GM19025 (cell line): ENCODE results near the gene MPIG6B.
"Not testable (repeated sequence)": the region's sequence is repeated elsewhere in the genome, so short reads cannot be mapped to it uniquely, and the experiment has no call there.

ENCODE experiments used
- ATAC-seq: cut with Tn5 transposase; IDR thresholded peaks from one replicate; pipeline ENCODE4 v1.9.1; 2021; ENCODE audit warnings: mild to moderate bottlenecking, low read depth, moderate library complexity; ENCODE audit not compliant: unreplicated experiment

Gene MPIG6B

GRCh38 chr6:31697555-31697954 is 25.6 kb upstream of the MPIG6B start:
- ATAC-seq, result no peak

GRCh38 chr6:31700740-31701401 is 22.3 kb upstream of the MPIG6B start:
- no peak for ATAC-seq

- no peak for ATAC-seq
Observed at GRCh38 chr6:31701666-31702404, 21.3 kb upstream of the MPIG6B start.

- no peak for ATAC-seq
Observed at GRCh38 chr6:31702405-31702818, 20.8 kb upstream of the MPIG6B start.

- ATAC-seq, result peak; percentile 92
Observed at GRCh38 chr6:31702819-31703716, 20.1 kb upstream of the MPIG6B start, which contains the start of gene ABHD16A. ABHD16A (minus strand) TSS chr6:31703324; CDS start chr6:31703281, 43 bp downstream.

GRCh38 chr6:31705931-31706330 is 17.2 kb upstream of the MPIG6B start:
- no peak for ATAC-seq

GRCh38 chr6:31706599-31706998 is 16.6 kb upstream of the MPIG6B start, which contains the start of gene LY6G6F:
LY6G6F (plus strand) TSS chr6:31706866; CDS start chr6:31706907, 41 bp downstream.
- ATAC-seq, result no peak

- no peak for ATAC-seq
Observed at GRCh38 chr6:31707701-31708100, 15.5 kb upstream of the MPIG6B start.

GRCh38 chr6:31708224-31708623 is 14.9 kb upstream of the MPIG6B start:
- no peak for ATAC-seq

GRCh38 chr6:31709157-31709556 is 14.0 kb upstream of the MPIG6B start:
- not testable (repeated sequence) for ATAC-seq

GRCh38 chr6:31710523-31711219 is 12.5 kb upstream of the MPIG6B start:
- no peak for ATAC-seq

GRCh38 chr6:31711233-31711632 is 11.9 kb upstream of the MPIG6B start:
- ATAC-seq, result no peak

GRCh38 chr6:31712296-31712695 is 10.9 kb upstream of the MPIG6B start:
- ATAC-seq, result no peak

- ATAC-seq, result no peak
Observed at GRCh38 chr6:31713465-31713864, 9.7 kb upstream of the MPIG6B start.

- no peak for ATAC-seq
Observed at GRCh38 chr6:31713991-31714684, 9.0 kb upstream of the MPIG6B start.

- no peak for ATAC-seq
Observed at GRCh38 chr6:31715022-31715958, 7.9 kb upstream of the MPIG6B start, which contains the start of gene LY6G6D. LY6G6D (plus strand) TSS chr6:31715348; CDS start chr6:31715356, 8 bp downstream.

GRCh38 chr6:31717499-31718222 is 5.5 kb upstream of the MPIG6B start:
- no peak for ATAC-seq

GRCh38 chr6:31718265-31718664 is 4.9 kb upstream of the MPIG6B start:
- ATAC-seq, result no peak
